ENCODE results near the gene PPIL4. TPM values are rescaled to one million over a fixed set of nuclear protein-coding genes. Genes with fewer than 3 reads are reported as not detected.

Gene PPIL4
- total RNA-seq, 2 experiments from 2014 or later, result 21.6 to 36.3 TPM

- Histone ChIP-seq H2AFZ (ENCODE audit: low read length) (no peak overlapping the region), H3K4me2 (ENCODE audit: low read length) (no peak overlapping the region), H3K4me1 (ENCODE audit: insufficient read depth, low read length, poor library complexity, severe bottlenecking) (no peaks in the 10 kb centered on the region), H3K79me2 (ENCODE audit: insufficient read depth, low read depth, low read length) (no peaks in the 10 kb centered on the region), H3K4me3 (ENCODE audit: low read depth, low read length, poor library complexity, severe bottlenecking) (no peak overlapping the region), H3K36me3 (ENCODE audit: insufficient read depth, low read length) (peaks cover 54% of the 10 kb centered on the region), H3K9me3 (ENCODE audit: low read length) (no peaks in the 10 kb centered on the region), H4K20me1 (ENCODE audit: insufficient read depth, low read length) (no peaks in the 10 kb centered on the region), H3K27ac (ENCODE audit: low read depth, low read length, poor library complexity, severe bottlenecking) (no peak overlapping the region), H3K9me2 (ENCODE audit: insufficient read depth, low read length) (no peaks in the 10 kb centered on the region)
- intact Hi-C loops (cut with micrococcal nuclease; ENCODE audit: unreplicated experiment), result loop anchor here (10.0 kb wide), 1 partner anchor 196 kb away; the partner anchor contains the start of gene TAB2
- ChIA-PET POLR2A (interaction anchor here (0.7 to 1.6 kb wide), 3 partner anchors 16 to 45 kb away, joined by 3 to 7 read pairs (median 3); no protein-coding TSS in a partner anchor), CTCF (ENCODE audit: unreplicated experiment) (interaction anchor here (0.5 to 0.7 kb wide), 2 partner anchors 260 to 727 kb away, joined by 3 read pairs; no protein-coding TSS in a partner anchor)
- no peak for DNase-seq (ENCODE audit: low spot score)
- TF ChIP-seq, protein P1, sequence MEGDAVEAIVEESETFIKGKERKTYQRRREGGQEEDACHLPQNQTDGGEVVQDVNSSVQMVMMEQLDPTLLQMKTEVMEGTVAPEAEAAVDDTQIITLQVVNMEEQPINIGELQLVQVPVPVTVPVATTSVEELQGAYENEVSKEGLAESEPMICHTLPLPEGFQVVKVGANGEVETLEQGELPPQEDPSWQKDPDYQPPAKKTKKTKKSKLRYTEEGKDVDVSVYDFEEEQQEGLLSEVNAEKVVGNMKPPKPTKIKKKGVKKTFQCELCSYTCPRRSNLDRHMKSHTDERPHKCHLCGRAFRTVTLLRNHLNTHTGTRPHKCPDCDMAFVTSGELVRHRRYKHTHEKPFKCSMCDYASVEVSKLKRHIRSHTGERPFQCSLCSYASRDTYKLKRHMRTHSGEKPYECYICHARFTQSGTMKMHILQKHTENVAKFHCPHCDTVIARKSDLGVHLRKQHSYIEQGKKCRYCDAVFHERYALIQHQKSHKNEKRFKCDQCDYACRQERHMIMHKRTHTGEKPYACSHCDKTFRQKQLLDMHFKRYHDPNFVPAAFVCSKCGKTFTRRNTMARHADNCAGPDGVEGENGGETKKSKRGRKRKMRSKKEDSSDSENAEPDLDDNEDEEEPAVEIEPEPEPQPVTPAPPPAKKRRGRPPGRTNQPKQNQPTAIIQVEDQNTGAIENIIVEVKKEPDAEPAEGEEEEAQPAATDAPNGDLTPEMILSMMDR (conservative IDR thresholded peaks at IDR 0.05; ENCODE audit: low read length), result no peak
- no peak for TF ChIP-seq EZH2phosphoT487 (IDR thresholded peaks at IDR 0.05; ENCODE audit: borderline replicate concordance, low read depth, low read length)
- BruUV-seq (replicated peaks), result no TSS peak
Observed at GRCh38 chr6:149510793-149511512, 34.9 kb downstream of the PPIL4 start.

GRCh38 chr6:149508485-149508884, 37.4 kb downstream of the PPIL4 start:
- Histone ChIP-seq H3K79me2 (ENCODE audit: insufficient read depth, low read depth, low read length) (no peaks in the 10 kb centered on the region), H3K36me3 (ENCODE audit: insufficient read depth, low read length) (peaks cover 52% of the 10 kb centered on the region; the same call in 1 of the 2 replicates), H2AFZ (ENCODE audit: low read length) (no peak overlapping the region), H3K4me1 (ENCODE audit: insufficient read depth, low read length, poor library complexity, severe bottlenecking) (no peaks in the 10 kb centered on the region), H3K9me2 (ENCODE audit: insufficient read depth, low read length) (no peaks in the 10 kb centered on the region), H3K9me3 (ENCODE audit: low read length) (no peaks in the 10 kb centered on the region), H4K20me1 (ENCODE audit: insufficient read depth, low read length) (no peaks in the 10 kb centered on the region), H3K4me3 (ENCODE audit: low read depth, low read length, poor library complexity, severe bottlenecking) (no peak overlapping the region), H3K27ac (ENCODE audit: low read depth, low read length, poor library complexity, severe bottlenecking) (no peak overlapping the region), H3K4me2 (ENCODE audit: low read length) (no peak overlapping the region)
- BruUV-seq (replicated peaks), result no TSS peak
- ChIA-PET CTCF (ENCODE audit: unreplicated experiment) (no interaction called here), POLR2A (interaction anchor here (0.8 to 2.9 kb wide), 5 partner anchors 15 to 35 kb away, joined by 3 to 16 read pairs (median 3); partner anchors contain the start of gene ZC3H12D)
- DNase-seq (ENCODE audit: low spot score), result no peak
- intact Hi-C loops (cut with micrococcal nuclease; ENCODE audit: unreplicated experiment), result no loop called here
- no peak for TF ChIP-seq EZH2phosphoT487 (IDR thresholded peaks at IDR 0.05; ENCODE audit: borderline replicate concordance, low read depth, low read length)
- TF ChIP-seq, protein P1 (conservative IDR thresholded peaks at IDR 0.05; ENCODE audit: low read length), result no peak

DNA sequence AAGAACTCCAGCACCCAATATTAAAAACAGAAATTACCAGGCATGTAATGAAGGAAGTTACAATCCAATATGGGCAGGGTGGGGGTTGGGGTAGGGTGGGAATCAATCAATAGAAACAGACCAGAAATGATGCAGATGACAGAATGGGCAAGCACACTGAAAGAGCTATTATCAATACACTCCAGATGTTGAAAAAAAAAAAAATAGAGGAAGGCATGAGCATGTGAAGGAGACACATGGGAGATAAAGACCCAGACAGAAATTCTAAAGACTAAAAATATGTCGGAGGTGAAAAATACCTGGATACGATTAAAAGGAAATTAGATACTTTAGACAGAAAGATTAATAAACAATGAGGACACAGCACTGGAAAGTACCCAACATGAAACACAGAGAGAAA, 42.0 kb downstream of the PPIL4 start:
- ChIA-PET POLR2A (interaction anchor here (0.6 to 2.3 kb wide), 10 partner anchors 9 to 345 kb away, joined by 3 to 11 read pairs (median 3); partner anchors contain the start of gene ZC3H12D), CTCF (ENCODE audit: unreplicated experiment) (no interaction called here)
- no peak overlapping the region for H3K4me3 ChIP-seq (ENCODE audit: low read depth, low read length, poor library complexity, severe bottlenecking)
- no peak overlapping the region for H3K27ac ChIP-seq (ENCODE audit: low read depth, low read length, poor library complexity, severe bottlenecking)
- no peak overlapping the region for H3K4me2 ChIP-seq (ENCODE audit: low read length)
- no peaks in the 10 kb centered on the region for H3K4me1 ChIP-seq (ENCODE audit: insufficient read depth, low read length, poor library complexity, severe bottlenecking)
- H3K9me2 ChIP-seq (ENCODE audit: insufficient read depth, low read length), result no peaks in the 10 kb centered on the region
- H3K79me2 ChIP-seq (ENCODE audit: insufficient read depth, low read depth, low read length), result no peaks in the 10 kb centered on the region
- no peak for DNase-seq (ENCODE audit: low spot score)
- no peaks in the 10 kb centered on the region for H4K20me1 ChIP-seq (ENCODE audit: insufficient read depth, low read length)
- no peaks in the 10 kb centered on the region for H3K9me3 ChIP-seq (ENCODE audit: low read length)
- intact Hi-C loops (cut with micrococcal nuclease; ENCODE audit: unreplicated experiment), result no loop called here
- BruUV-seq (replicated peaks), result no TSS peak
- peaks cover 31% of the 10 kb centered on the region; the same call in 1 of the 2 replicates for H3K36me3 ChIP-seq (ENCODE audit: insufficient read depth, low read length)
- H2AFZ ChIP-seq (ENCODE audit: low read length), result no peak overlapping the region
- TF ChIP-seq, protein P1 (conservative IDR thresholded peaks at IDR 0.05; ENCODE audit: low read length), result no peak
- no peak for TF ChIP-seq EZH2phosphoT487 (IDR thresholded peaks at IDR 0.05; ENCODE audit: borderline replicate concordance, low read depth, low read length)

Measured in OCI-LY7 (cell line).